Measurements from ENCODE around the gene PIK3R1. TPM values are rescaled to one million over a fixed set of nuclear protein-coding genes. Genes with fewer than 3 reads are reported as not detected.
A peak's percentile ranks its signal among the peaks of the same experiment; 100 is the strongest.

The PIK3R1 gene
- total and polyA plus RNA-seq, 10 of the 15 experiments (the other 5 are each of a cell fraction or from before 2014, with no cell fraction given) = 7.8 to 38.4 (median 15.7) TPM

GRCh38 chr5:68273717-68274409 is 58.3 kb downstream of the PIK3R1 start:
- H2AFZ ChIP-seq (ENCODE audit: control insufficient read depth, low read depth, low read length) = no peak overlapping the region
- no peaks in the 10 kb centered on the region for H3K27me3 ChIP-seq (replicated peaks in 1 of 2; ENCODE audit: control insufficient read depth in 2 of 2, insufficient read depth in 2 of 2, low read length in 1 of 2)
- H3K4me3 ChIP-seq = no peak overlapping the region
- ChIA-PET RAD21 (ENCODE audit: unreplicated experiment) (interaction anchor here (0.7 to 1.6 kb wide), 9 partner anchors 10 to 1028 kb away, joined by 3 to 5 read pairs (median 4); no protein-coding TSS in a partner anchor), POLR2A (interaction anchor here (1.5 kb wide), 1 partner anchor 14 kb away, joined by 3 read pairs; no protein-coding TSS in a partner anchor), CTCF (interaction anchor here (0.7 to 7.3 kb wide), 9 partner anchors 10 to 1037 kb away, joined by 3 to 63 read pairs (median 13); no protein-coding TSS in a partner anchor), SMC1A (ENCODE audit: uncharacterized antibody, unreplicated experiment) (interaction anchor here (0.8 to 8.5 kb wide), 7 partner anchors 11 to 1026 kb away, joined by 3 to 118 read pairs (median 4); no protein-coding TSS in a partner anchor)
- peaks cover 30% of the 10 kb centered on the region for H3K79me2 ChIP-seq (ENCODE audit: control insufficient read depth, insufficient read depth, low read length)
- no peak for DNase-seq (ENCODE audit: low read depth, low spot score)
- H3K27ac ChIP-seq (ENCODE audit: control insufficient read depth, insufficient read depth) = peak overlapping the region; percentile 86
- H3K4me2 ChIP-seq (ENCODE audit: control insufficient read depth, insufficient read depth) = peak overlapping the region; percentile 86
- peaks cover 4 to 31% of the 10 kb centered on the region in 2 experiments for H3K36me3 ChIP-seq (ENCODE audit: control insufficient read depth in 2 of 2, insufficient read depth in 2 of 2, low read length in 1 of 2)
- peak; percentile 47 for ATAC-seq
- WGBS (ENCODE audit: insufficient coverage, insufficient replicate concordance, low lambda C conversion rate, missing lambda C conversion rate) = 47% methylated on average over 3 of the region's 3 CpGs
- no peaks in the 10 kb centered on the region for H3K9me3 ChIP-seq (replicated peaks; ENCODE audit: control insufficient read depth, insufficient read depth, low read length)
- FAIRE-seq = peak; percentile 57
- H3K9ac ChIP-seq (ENCODE audit: control insufficient read depth, insufficient read depth, low read length) = peak overlapping the region; percentile 35; the same call in 1 of the 2 replicates
- BruUV-seq (replicated peaks) = no TSS peak
- intact Hi-C loops (cut with micrococcal nuclease; ENCODE audit: unreplicated experiment) (loop anchor here (5.0 to 10.0 kb wide), 2 partner anchors 132 to 471 kb away; no protein-coding TSS in a partner anchor), in situ Hi-C loops (cut with MboI) (loop anchor here (10.0 kb wide), 1 partner anchor 371 kb away; no protein-coding TSS in a partner anchor)
- no peaks in the 10 kb centered on the region for H4K20me1 ChIP-seq (ENCODE audit: control insufficient read depth, insufficient read depth)
- peaks cover 29% of the 10 kb centered on the region for H3K4me1 ChIP-seq (ENCODE audit: control insufficient read depth, insufficient read depth, low read length)
- peak; percentile 33; the same call in 1 of the 2 replicates for TF ChIP-seq POLR2A (IDR thresholded peaks at IDR 0.05; ENCODE audit: low read depth, low read length)
- TF ChIP-seq USF1 (IDR thresholded peaks at IDR 0.05; ENCODE audit: borderline replicate concordance, extremely low read length, insufficient read depth, low read depth, low read length) = no peak
- TF ChIP-seq MYB (IDR thresholded peaks at IDR 0.05; ENCODE audit: borderline replicate concordance, low read depth, low read length) = no peak
- no peak for TF ChIP-seq ZNF687 (IDR thresholded peaks at IDR 0.05)
- TF ChIP-seq SMAD5 (IDR thresholded peaks at IDR 0.05; ENCODE audit: low read depth) = peak; percentile 41; the same call in 1 of the 2 replicates
- no peak for TF ChIP-seq PRDM15 (CRISPR knock-in tag; IDR thresholded peaks at IDR 0.05)
- TF ChIP-seq POLR2AphosphoS5 (IDR thresholded peaks at IDR 0.05; ENCODE audit: low read length) = peak; percentile 66
- no peak for TF ChIP-seq MAX (IDR thresholded peaks at IDR 0.05; ENCODE audit: low read depth, low read length)
- no peak for TF ChIP-seq IRF5 (IDR thresholded peaks at IDR 0.05; ENCODE audit: borderline replicate concordance)
- peak; percentile 43; the same call in 1 of the 2 replicates for TF ChIP-seq MTA3 (IDR thresholded peaks at IDR 0.05; ENCODE audit: borderline replicate concordance, low read length)
- TF ChIP-seq POU2F2 (IDR thresholded peaks at IDR 0.05; ENCODE audit: borderline replicate concordance, low read depth, low read length) = peak; percentile 71; the same call in 2 of the 3 replicates
- peak; percentile 35; the same call in 1 of the 2 replicates for TF ChIP-seq RUNX3 (IDR thresholded peaks at IDR 0.05; ENCODE audit: low read length)

Data from GM12878 (cell line).